ENCODE data around the gene GSTA5.
"Not testable (repeated sequence)": the region's sequence is repeated elsewhere in the genome, so short reads cannot be mapped to it uniquely, and the experiment has no call there.

Gene GSTA5

DNA sequence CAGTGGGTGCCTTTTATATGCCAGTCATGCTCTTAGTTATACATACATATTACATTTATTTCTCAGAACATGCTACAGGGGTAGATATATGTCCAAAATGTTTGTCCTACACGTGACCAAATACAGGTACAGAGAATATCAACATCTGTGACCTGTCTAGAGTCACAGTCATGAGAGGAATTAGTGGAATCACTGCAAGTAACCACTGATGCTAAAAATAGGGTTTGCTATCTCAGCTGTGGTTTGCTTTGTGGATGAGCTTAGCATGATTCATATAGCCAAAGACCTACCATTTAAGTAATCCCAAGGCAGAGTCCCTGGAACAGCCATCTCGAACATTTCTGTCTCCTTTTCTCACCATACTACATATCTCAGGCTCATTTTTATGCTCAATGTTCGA is 36.6 kb upstream of the GSTA5 start:
- ChIA-PET POLR2A (no interaction called here), CTCF (interaction anchor here (1.0 to 1.5 kb wide), 4 partner anchors 9 to 118 kb away, joined by 3 to 4 read pairs (median 4); partner anchors contain the start of gene GSTA4)
- TF ChIP-seq, protein P1, sequence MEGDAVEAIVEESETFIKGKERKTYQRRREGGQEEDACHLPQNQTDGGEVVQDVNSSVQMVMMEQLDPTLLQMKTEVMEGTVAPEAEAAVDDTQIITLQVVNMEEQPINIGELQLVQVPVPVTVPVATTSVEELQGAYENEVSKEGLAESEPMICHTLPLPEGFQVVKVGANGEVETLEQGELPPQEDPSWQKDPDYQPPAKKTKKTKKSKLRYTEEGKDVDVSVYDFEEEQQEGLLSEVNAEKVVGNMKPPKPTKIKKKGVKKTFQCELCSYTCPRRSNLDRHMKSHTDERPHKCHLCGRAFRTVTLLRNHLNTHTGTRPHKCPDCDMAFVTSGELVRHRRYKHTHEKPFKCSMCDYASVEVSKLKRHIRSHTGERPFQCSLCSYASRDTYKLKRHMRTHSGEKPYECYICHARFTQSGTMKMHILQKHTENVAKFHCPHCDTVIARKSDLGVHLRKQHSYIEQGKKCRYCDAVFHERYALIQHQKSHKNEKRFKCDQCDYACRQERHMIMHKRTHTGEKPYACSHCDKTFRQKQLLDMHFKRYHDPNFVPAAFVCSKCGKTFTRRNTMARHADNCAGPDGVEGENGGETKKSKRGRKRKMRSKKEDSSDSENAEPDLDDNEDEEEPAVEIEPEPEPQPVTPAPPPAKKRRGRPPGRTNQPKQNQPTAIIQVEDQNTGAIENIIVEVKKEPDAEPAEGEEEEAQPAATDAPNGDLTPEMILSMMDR (IDR thresholded peaks at IDR 0.05; ENCODE audit: control extremely low read depth, extremely low read depth, low read depth, missing control alignments): no peak
- DNase-seq (ENCODE audit: extremely low spot score): no peak

DNA sequence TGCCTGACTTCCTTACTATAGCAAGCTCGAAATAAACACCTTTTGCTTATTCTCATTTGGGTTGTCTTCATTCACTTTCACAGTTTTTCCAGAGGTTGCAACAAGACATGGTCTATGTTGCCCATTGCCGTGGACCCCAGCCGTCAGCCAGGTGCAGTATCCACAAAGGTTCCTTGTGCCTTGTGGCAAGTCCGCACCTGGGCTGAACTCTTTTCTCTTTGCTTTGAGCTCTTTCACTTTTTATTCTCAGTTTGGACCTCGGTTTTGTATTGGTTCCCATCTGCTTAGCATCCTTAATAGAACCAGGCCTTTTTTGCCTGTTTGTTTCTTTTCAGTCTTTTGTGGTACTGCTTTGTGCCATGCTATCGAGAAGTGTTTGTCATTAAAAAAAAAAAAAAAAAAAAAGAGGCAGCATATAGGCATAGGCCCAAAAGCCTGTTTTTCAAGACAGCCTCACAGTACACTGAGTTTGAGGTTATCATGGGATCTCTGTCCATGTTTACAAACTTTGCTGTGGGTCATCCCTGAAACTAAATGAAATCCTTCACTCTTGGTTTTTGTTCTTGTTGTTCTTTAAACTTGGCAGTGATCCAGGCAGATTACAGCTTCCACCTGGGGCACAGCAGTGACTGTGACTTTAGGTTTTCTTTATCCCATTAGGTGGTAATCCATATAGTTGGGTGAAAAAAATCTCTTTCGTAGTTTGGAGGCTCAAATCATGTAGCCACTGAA is 35.6 kb upstream of the GSTA5 start:
- ChIA-PET POLR2A (no interaction called here), CTCF (interaction anchor here (1.0 to 1.5 kb wide), 4 partner anchors 10 to 69 kb away, joined by 3 to 4 read pairs (median 4); no protein-coding TSS in a partner anchor)
- no peak for DNase-seq (ENCODE audit: extremely low spot score)
- TF ChIP-seq, protein P1 (IDR thresholded peaks at IDR 0.05; ENCODE audit: control extremely low read depth, extremely low read depth, low read depth, missing control alignments): no peak

GRCh38 chr6:52872031-52872430 is 31.4 kb upstream of the GSTA5 start:
- DNase-seq (ENCODE audit: extremely low spot score): no peak
- CTCF ChIA-PET: interaction anchor here (1.1 to 1.2 kb wide), 2 partner anchors 10 to 29 kb away, joined by 3 to 9 read pairs; no protein-coding TSS in a partner anchor
- POLR2A ChIA-PET: no interaction called here
- TF ChIP-seq, protein P1 (IDR thresholded peaks at IDR 0.05; ENCODE audit: control extremely low read depth, extremely low read depth, low read depth, missing control alignments): no peak

GRCh38 chr6:52871621-52872020 is 31.0 kb upstream of the GSTA5 start:
- TF ChIP-seq, protein P1 (IDR thresholded peaks at IDR 0.05; ENCODE audit: control extremely low read depth, extremely low read depth, low read depth, missing control alignments): no peak
- POLR2A ChIA-PET: no interaction called here
- CTCF ChIA-PET: interaction anchor here (1.1 to 1.2 kb wide), 2 partner anchors 10 to 30 kb away, joined by 3 to 9 read pairs; no protein-coding TSS in a partner anchor
- no peak for DNase-seq (ENCODE audit: extremely low spot score)

GRCh38 chr6:52870335-52871091 is 29.9 kb upstream of the GSTA5 start:
- POLR2A ChIA-PET; DNase-seq (ENCODE audit: extremely low spot score): not testable (repeated sequence)
- CTCF ChIA-PET: interaction anchor here (1.2 kb wide), 1 partner anchor 31 kb away, joined by 3 read pairs; no protein-coding TSS in a partner anchor

GRCh38 chr6:52868899-52869298 is 28.3 kb upstream of the GSTA5 start:
- CTCF ChIA-PET; DNase-seq (ENCODE audit: extremely low spot score); POLR2A ChIA-PET: not testable (repeated sequence)

GRCh38 chr6:52868240-52868639 is 27.6 kb upstream of the GSTA5 start:
- no peak for DNase-seq (ENCODE audit: extremely low spot score)
- ChIA-PET POLR2A (no interaction called here), CTCF (no interaction called here)
- TF ChIP-seq, protein P1 (IDR thresholded peaks at IDR 0.05; ENCODE audit: control extremely low read depth, extremely low read depth, low read depth, missing control alignments): no peak

- CTCF ChIA-PET; DNase-seq (ENCODE audit: extremely low spot score); POLR2A ChIA-PET: not testable (repeated sequence)
Observed at GRCh38 chr6:52861151-52861550, 20.5 kb upstream of the GSTA5 start.
